ENCODE data around the gene LIPE.

Gene LIPE

GRCh38 chr19:42442833-42443232 is 15.6 kb upstream of the LIPE start, which contains the start of gene CXCL17:
Gene CXCL17, minus strand, starts transcription at chr19:42442946. Its CDS starts 114 bp downstream, at chr19:42442832.
- DNase-seq, result no peak

- DNase-seq, result no peak
These were observed 13.9 kb upstream of the LIPE start for GRCh38 chr19:42441049-42441445.

- DNase-seq, result no peak
These were observed 13.3 kb upstream of the LIPE start for GRCh38 chr19:42440357-42441048.

GRCh38 chr19:42436006-42436405 is 8.8 kb upstream of the LIPE start:
- DNase-seq, result no peak

- DNase-seq, result no peak
These were observed 8.1 kb upstream of the LIPE start for GRCh38 chr19:42435316-42435715.

GRCh38 chr19:42433503-42434260 is 6.5 kb upstream of the LIPE start:
- no peak for DNase-seq

GRCh38 chr19:42431486-42431885 is 4.3 kb upstream of the LIPE start:
- DNase-seq, result no peak

GRCh38 chr19:42428676-42429075 is 1.5 kb upstream of the LIPE start:
- no peak for DNase-seq

GRCh38 chr19:42426643-42427042 is 545 bp downstream of the LIPE start:
- DNase-seq, result no peak

GRCh38 chr19:42424712-42425131 is 2.5 kb downstream of the LIPE start:
- no peak for DNase-seq

GRCh38 chr19:42424345-42424707 is 2.9 kb downstream of the LIPE start:
- DNase-seq, result no peak

GRCh38 chr19:42423462-42424344 is 3.5 kb downstream of the LIPE start:
- DNase-seq, result peak; percentile 31 to 78

- DNase-seq, result no peak
These were observed 4.2 kb downstream of the LIPE start for GRCh38 chr19:42422901-42423461.

- no peak for DNase-seq
These were observed 4.9 kb downstream of the LIPE start for GRCh38 chr19:42422092-42422900.

- DNase-seq, result no peak
These were observed 5.6 kb downstream of the LIPE start for GRCh38 chr19:42421591-42422031.

GRCh38 chr19:42421101-42421500 is 6.1 kb downstream of the LIPE start:
- DNase-seq, result no peak

GRCh38 chr19:42420055-42420544 is 7.1 kb downstream of the LIPE start:
- no peak for DNase-seq

GRCh38 chr19:42419309-42419708 is 7.9 kb downstream of the LIPE start:
- DNase-seq, result no peak

- no peak for DNase-seq
These were observed 14.5 kb downstream of the LIPE start for GRCh38 chr19:42412661-42413076.

GRCh38 chr19:42412227-42412626 is 15.0 kb downstream of the LIPE start:
- no peak for DNase-seq

- no peak for DNase-seq
These were observed 15.5 kb downstream of the LIPE start for GRCh38 chr19:42411581-42412178.

Measured in cerebellar nuclear complex (tissue), 1 donor.